Measurements from ENCODE around the gene MASP2.

DNA sequence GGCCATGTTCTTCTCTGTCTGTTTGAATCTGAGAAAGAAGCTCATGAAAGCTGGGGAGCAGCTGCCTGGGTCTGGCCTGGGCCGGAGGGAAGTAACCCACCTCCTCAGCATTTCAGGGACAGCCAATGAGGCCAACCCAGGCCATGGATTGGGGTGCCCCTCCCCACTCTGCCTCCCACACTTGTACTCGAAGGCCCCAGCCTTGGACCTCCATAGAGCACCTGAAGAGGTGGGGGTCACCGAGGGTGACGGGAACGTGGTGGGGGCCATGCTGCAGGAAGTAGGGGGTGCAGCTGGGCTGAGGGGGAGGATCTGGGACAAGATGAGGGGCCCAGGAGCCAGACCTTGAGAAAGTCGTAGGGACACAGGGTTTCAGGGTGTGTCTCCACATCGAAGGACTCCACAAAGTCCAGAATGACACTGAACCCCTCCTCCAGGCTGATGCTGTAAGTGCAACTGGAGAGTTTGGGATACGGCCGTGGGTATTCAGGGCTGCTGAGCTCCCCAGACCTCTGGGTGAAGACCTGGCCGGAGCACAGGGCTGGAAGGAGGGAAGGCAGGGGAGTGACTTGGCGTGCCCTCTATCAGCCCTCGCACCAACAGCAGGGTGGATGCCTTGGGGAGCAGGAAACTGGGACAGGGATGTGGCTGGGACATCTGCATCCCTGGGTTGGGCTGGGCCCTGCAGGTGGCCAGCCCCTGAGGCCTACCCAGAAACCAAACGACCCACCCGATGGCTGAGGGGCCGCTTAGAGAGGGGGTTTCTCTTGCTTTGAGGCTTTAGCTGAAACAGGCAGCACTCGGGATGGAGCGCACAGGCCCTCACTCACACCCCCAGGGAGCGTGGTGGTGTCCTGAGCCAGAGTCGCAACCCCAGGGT, 3.8 kb downstream of the MASP2 start:
- no peak for TF ChIP-seq POLR2AphosphoS5 (IDR thresholded peaks at IDR 0.05; ENCODE audit: low read depth, low read length)
- TF ChIP-seq POLR2A (IDR thresholded peaks at IDR 0.05; ENCODE audit: low read depth, low read length): no peak
